GM19452 (cell line): ENCODE data around the gene FOXRED2.
"Not testable (repeated sequence)": the region's sequence is repeated elsewhere in the genome, so short reads cannot be mapped to it uniquely, and the experiment has no call there.

Source experiments
- ATAC-seq: cut with Tn5 transposase; IDR thresholded peaks from one replicate; pipeline ENCODE4 v1.9.1; 2021; ENCODE audit not compliant: unreplicated experiment

FOXRED2 gene

GRCh38 chr22:36506637-36507517, at the start of gene FOXRED2:
Gene FOXRED2 (minus strand): TSS chr22:36507040. CDS start chr22:36506422, 618 bp downstream.
- peak; percentile 86 for ATAC-seq

GRCh38 chr22:36554098-36554497, 47.3 kb upstream of the FOXRED2 start:
- no peak for ATAC-seq

DNA sequence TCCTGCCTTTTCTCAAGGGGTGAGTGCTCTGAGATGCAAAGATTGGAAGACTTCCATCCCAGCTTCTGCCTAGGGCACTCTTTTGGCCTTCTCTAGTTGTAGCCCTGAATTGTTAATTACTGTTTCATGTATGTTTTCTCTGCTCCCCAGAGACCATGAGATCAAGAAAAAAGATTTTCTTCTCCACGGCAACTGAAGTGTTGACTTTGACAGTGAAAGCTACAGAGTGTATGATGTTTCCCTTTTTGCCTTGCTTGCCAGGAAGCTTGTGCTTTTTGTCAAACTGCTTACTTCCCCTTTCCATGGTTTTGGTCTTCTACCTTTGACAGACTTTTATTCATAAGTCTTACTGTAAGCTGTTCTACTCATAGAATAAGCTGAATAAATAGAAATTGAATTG, 45.4 kb upstream of the FOXRED2 start:
- no peak for ATAC-seq

GRCh38 chr22:36550701-36551495, 44.1 kb upstream of the FOXRED2 start:
- ATAC-seq: no peak

GRCh38 chr22:36549033-36549432, 42.2 kb upstream of the FOXRED2 start:
- no peak for ATAC-seq

- no peak for ATAC-seq
Observed at GRCh38 chr22:36548606-36549005, 41.8 kb upstream of the FOXRED2 start.

DNA sequence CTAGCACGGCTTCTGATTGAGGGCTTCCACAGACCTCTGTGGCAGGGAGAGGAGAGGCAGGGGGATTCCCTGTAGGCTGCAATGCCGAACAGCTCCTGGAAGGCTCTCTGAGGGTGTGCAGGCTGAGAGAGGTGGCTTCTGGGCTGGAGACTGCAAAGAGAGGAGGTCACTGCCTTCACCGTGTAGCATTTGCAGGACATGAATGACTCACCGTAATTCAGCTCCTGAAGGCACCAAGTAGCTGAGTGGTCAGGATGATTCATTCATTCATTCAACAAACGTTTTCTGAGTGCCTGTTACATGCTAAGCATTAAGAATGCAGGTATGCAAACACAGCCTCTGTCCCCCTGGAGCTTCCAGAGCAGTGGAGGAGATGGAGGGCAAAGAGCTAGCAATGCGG, 40.1 kb upstream of the FOXRED2 start:
- ATAC-seq: no peak

GRCh38 chr22:36546092-36546804, 39.4 kb upstream of the FOXRED2 start:
- ATAC-seq: no peak

GRCh38 chr22:36544107-36544620, 37.3 kb upstream of the FOXRED2 start:
- no peak for ATAC-seq

- ATAC-seq: no peak
Observed at GRCh38 chr22:36541831-36542411, 35.1 kb upstream of the FOXRED2 start.

DNA sequence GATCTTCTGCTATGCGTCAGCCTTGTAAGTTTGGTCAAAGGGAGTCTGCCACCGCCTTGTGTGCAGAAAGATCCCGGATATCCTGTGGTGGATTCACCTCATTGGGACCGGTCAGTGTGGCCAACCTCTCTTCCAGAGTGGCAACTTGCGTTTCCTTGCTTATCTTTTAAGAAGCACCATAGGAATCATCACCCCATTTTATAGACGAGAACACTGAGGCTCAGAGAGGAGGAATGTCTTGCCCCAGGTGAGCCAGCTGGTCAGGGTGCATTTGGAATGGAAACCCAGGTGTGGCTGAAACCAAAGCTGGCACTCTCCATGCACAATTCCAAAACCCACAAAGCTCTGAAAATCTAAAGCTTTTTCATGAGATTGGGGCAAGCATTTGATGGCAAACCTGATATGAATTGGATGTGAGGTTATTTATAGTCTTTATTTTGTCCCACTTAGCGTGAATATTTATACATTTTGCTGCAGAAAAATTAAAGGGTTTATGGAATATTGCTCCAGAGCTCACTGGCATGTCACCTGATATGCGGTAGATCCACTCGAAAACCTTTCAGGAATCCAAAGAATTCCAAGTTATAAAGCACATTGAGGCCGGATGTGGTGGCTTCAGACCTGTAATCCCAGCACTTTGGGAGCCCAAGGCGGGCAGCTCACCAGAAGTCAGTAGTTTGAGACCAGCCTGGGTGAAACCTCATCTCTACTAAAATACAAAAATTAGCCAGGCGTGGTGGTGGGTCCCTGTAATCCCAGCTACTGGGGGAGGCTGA, 34.2 kb upstream of the FOXRED2 start:
- ATAC-seq: no peak

DNA sequence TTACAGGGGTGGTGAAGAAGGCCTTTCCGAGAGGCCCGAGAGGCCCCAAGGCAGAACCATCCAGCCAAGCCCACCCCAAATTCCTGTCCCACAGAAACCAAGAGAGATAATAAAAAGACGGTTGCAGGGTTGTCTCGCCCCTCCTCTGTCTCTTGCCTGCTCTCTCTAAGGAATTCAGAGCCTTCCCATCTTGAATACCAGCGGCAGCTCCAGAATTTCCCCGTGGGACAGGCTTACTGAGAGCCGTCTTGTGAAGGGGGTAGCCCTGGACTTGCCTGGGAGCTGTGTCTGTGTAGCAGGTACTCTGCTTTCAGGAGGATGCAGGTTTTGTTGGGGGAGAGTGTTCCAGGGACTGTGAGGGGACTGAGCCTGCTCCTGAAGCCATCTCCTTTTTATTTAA, 31.7 kb upstream of the FOXRED2 start:
- no peak for ATAC-seq

- ATAC-seq: no peak
Observed at GRCh38 chr22:36536717-36537116, 29.9 kb upstream of the FOXRED2 start.

DNA sequence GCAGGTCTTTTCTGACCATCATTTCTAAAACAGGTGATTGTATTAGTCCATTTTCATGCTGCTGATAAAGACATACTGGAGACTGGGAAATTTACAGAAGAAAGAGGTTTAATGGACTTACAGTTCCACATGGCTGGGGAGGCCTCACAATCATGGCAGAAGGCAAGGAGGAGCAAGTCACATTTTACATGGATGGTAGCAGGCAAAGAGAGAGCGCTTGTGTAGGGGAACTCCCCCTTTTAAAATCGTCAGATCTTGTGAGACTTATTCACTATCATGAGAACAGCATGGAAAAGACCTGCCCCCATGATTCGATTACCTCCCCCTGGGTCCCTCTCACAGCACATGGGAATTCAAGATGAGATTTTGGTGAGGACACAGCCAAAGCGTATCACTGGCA, 26.5 kb upstream of the FOXRED2 start:
- ATAC-seq: not testable (repeated sequence)

GRCh38 chr22:36532466-36532865, 25.6 kb upstream of the FOXRED2 start:
- ATAC-seq: no peak

- peak; percentile 94 for ATAC-seq
Observed at GRCh38 chr22:36528795-36529751, 22.2 kb upstream of the FOXRED2 start, which contains the start of gene EIF3D. Gene EIF3D (minus strand): TSS chr22:36529166. CDS start chr22:36526121, 3,045 bp downstream.

- no peak for ATAC-seq
Observed at GRCh38 chr22:36528341-36528740, 21.5 kb upstream of the FOXRED2 start.

GRCh38 chr22:36522662-36523061, 15.8 kb upstream of the FOXRED2 start:
- ATAC-seq: no peak

DNA sequence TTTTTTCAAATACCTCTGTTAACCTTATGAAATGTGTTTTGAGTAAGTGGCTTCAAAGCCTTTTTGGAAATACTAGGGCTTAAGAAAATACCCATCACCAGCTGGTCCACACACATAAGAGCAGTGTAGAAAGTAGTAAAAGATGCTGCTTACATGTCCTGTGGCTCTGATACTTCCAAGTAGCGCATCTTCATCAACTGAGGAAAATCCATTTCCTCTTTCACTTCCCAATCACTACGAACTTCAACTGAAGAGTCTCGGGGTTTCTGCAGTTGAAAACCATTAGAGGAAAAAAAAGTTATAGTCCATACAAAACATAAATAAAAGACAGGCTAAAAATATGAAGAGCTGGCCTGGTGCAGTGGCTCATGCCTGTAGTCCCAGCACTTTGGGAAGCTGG, 13.6 kb upstream of the FOXRED2 start:
- no peak for ATAC-seq
